ENCODE results near the gene DTX4. TPM values are rescaled to one million over a fixed set of nuclear protein-coding genes. Genes with fewer than 3 reads are reported as not detected.
A peak's percentile ranks its signal among the peaks of the same experiment; 100 is the strongest.

Gene DTX4
- total RNA-seq, 1 experiment from 2014 or later: 4.9 TPM

DNA sequence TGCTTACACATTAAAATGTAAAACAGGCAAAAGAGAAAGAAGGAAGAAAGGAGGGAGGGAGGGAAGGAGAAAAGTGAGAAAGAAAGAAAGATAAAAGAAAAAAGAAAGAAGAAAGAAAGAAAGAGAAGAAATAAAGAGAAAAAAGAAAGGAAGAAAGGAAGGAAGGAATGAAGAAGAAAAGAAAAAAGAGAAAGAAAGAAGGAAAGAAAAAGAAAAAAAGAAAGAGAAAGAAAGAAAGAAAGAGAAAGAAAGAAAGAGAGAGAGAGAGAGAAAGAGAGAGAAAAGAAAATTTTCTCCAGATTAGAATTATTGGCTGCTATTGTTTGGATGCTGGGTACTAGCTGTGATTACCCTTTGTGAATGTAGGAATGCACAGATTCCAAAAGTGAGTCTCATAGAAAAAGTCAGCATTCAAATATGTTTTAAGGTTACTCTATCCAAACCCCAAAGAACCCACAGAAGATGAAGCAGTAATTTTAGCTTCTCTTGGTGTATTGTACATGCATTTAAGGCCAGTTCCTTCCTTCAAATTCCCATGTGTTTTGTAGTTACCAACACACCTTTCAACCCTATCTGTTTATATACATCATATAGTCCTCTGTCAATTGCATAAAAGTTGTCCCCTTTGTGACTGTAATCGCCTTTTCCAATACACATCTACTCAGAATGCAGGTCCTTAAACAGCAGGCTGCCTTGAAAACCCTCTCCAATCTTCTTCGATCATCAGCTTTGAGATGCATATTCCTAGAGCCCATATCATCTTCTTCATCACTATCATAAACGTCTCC, 30.1 kb upstream of the DTX4 start:
- H3K27me3 ChIP-seq (ENCODE audit: low read length): no peaks in the 10 kb centered on the region
- peak overlapping the region; percentile 85 for H2AFZ ChIP-seq (ENCODE audit: low read length)
- BruUV-seq (replicated peaks): TSS peak; percentile 71
- no peaks in the 10 kb centered on the region for H4K20me1 ChIP-seq (ENCODE audit: low read length)
- no peaks in the 10 kb centered on the region for H3K9me3 ChIP-seq (ENCODE audit: low read length)
- POLR2A ChIA-PET (ENCODE audit: unreplicated experiment): interaction anchor here (0.5 to 0.6 kb wide), 3 partner anchors 31 to 527 kb away, joined by 3 to 5 read pairs (median 4); partner anchors contain the start of gene PATL1
- peak; percentile 37 for DNase-seq
- no peak for ATAC-seq
- peaks cover 36% of the 10 kb centered on the region for H3K79me2 ChIP-seq (ENCODE audit: low read length)
- no peaks in the 10 kb centered on the region for H3F3A ChIP-seq (ENCODE audit: low read length, unreplicated experiment)
- H3K4me3 ChIP-seq (ENCODE audit: low read length): peak overlapping the region; percentile 79
- peak overlapping the region; percentile 68 for H3K27ac ChIP-seq (ENCODE audit: low read length)
- intact Hi-C loops (cut with micrococcal nuclease): loop anchor here (1.0 to 10.0 kb wide), 4 partner anchors 16 to 565 kb away; partner anchors contain the start of genes FAM111B, LPXN and ZFP91
- TF ChIP-seq, protein P1, sequence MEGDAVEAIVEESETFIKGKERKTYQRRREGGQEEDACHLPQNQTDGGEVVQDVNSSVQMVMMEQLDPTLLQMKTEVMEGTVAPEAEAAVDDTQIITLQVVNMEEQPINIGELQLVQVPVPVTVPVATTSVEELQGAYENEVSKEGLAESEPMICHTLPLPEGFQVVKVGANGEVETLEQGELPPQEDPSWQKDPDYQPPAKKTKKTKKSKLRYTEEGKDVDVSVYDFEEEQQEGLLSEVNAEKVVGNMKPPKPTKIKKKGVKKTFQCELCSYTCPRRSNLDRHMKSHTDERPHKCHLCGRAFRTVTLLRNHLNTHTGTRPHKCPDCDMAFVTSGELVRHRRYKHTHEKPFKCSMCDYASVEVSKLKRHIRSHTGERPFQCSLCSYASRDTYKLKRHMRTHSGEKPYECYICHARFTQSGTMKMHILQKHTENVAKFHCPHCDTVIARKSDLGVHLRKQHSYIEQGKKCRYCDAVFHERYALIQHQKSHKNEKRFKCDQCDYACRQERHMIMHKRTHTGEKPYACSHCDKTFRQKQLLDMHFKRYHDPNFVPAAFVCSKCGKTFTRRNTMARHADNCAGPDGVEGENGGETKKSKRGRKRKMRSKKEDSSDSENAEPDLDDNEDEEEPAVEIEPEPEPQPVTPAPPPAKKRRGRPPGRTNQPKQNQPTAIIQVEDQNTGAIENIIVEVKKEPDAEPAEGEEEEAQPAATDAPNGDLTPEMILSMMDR (conservative IDR thresholded peaks at IDR 0.05; ENCODE audit: low read depth, low read length): no peak
- TF ChIP-seq EZH2phosphoT487 (IDR thresholded peaks at IDR 0.05; ENCODE audit: borderline replicate concordance, low read length) (no peak), EZH2 (IDR thresholded peaks at IDR 0.05; ENCODE audit: low read length, unreplicated experiment) (no peak)
- peak overlapping the region; percentile 94 for H3K4me2 ChIP-seq (ENCODE audit: low read length)
- CTCF ChIA-PET: interaction anchor here (0.6 to 1.8 kb wide), 3 partner anchors 14 to 462 kb away, joined by 3 to 13 read pairs (median 4); no protein-coding TSS in a partner anchor
- 0 out of 2 replicates have a peak, but pooled peaks cover 6% of the 10 kb centered on the region for H3K36me3 ChIP-seq (ENCODE audit: low read depth, low read length)
- H3K9ac ChIP-seq (ENCODE audit: low read length): peak overlapping the region; percentile 77
- H3K4me1 ChIP-seq (ENCODE audit: insufficient read depth, low read length): peaks cover 35% of the 10 kb centered on the region
- H3K9me2 ChIP-seq (replicated peaks; ENCODE audit: low read length): no peaks in the 10 kb centered on the region

DNA sequence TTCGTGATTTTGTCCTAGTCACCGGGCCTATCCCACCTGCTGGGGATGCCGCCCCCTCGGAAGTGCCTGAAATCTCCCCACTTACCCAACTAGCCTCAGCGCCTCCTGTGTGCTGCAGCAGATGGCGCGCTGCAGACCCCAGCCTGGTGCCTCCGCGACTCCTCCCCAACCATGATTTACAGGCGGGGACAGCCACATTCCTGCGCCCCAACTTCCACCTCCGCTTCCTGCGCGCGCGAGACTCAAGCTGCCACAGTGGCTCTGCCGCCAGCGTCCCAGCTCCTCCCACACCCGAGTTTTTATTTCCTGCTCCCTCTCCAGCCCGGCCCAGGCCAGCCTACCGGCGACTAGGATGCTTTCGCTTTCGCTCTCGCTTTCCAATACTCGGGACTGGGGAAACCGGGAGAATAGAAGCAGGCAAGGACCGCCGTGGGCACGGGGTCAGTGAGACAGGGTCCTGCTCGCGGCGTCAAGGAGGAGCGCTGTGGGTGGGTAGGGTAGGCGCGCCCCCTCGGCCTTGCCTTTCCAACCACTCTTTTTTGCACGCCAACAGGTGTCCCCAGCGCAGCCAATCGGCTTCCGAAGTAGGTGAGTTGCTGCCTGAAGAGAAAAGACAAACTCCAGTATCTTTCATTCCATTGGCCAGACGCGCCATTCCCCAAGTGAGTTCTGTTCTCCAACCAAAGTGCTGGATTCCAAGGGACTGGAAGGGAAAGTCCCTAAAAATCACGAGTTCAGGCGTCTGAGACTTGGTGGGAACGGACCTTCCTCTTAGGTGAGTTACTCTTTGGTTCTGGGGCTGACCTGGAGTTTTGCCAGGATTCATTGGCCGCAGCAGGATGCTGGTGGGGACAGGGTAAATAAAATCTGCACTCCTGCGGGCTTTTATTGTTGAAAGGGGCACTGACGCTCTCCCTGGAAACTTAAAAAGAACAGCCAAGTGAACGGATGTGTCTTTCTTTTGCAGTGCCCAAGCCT, 29.1 kb upstream of the DTX4 start, which contains the start of gene FAM111A:
TSS of gene FAM111A (plus strand) at position 327 of the 978 bp plus-strand sequence. CDS start 6,017 bp downstream, outside the sequence.
- peak within 1 kb of the TSS; percentile 68 for H3K27ac ChIP-seq (ENCODE audit: low read length)
- H3K4me1 ChIP-seq (ENCODE audit: insufficient read depth, low read length): peaks cover 38% of the 10 kb centered on the region
- H3K79me2 ChIP-seq (ENCODE audit: low read length): peaks cover 43% of the 10 kb centered on the region
- TF ChIP-seq EZH2phosphoT487 (IDR thresholded peaks at IDR 0.05; ENCODE audit: borderline replicate concordance, low read length) (no peak), EZH2 (IDR thresholded peaks at IDR 0.05; ENCODE audit: low read length, unreplicated experiment) (no peak)
- TF ChIP-seq, protein P1 (conservative IDR thresholded peaks at IDR 0.05; ENCODE audit: low read depth, low read length): peak; percentile 49
- ChIA-PET POLR2A (ENCODE audit: unreplicated experiment) (interaction anchor here (0.6 kb wide), 2 partner anchors 31 to 526 kb away, joined by 3 to 4 read pairs; partner anchors contain the start of gene PATL1), CTCF (interaction anchor here (0.6 to 1.8 kb wide), 2 partner anchors 15 to 461 kb away, joined by 4 to 13 read pairs; no protein-coding TSS in a partner anchor)
- ATAC-seq (peak; percentile 77), DNase-seq (peak; percentile 96)
- H3K4me3 ChIP-seq (ENCODE audit: low read length): peak within 1 kb of the TSS; percentile 79
- H3K9me2 ChIP-seq (replicated peaks; ENCODE audit: low read length): no peaks in the 10 kb centered on the region
- H4K20me1 ChIP-seq (ENCODE audit: low read length): no peaks in the 10 kb centered on the region
- peak within 1 kb of the TSS; percentile 85 for H2AFZ ChIP-seq (ENCODE audit: low read length)
- H3K4me2 ChIP-seq (ENCODE audit: low read length): peak within 1 kb of the TSS; percentile 94
- peak within 1 kb of the TSS; percentile 77 for H3K9ac ChIP-seq (ENCODE audit: low read length)
- H3K27me3 ChIP-seq (ENCODE audit: low read length): no peaks in the 10 kb centered on the region
- no peaks in the 10 kb centered on the region for H3F3A ChIP-seq (ENCODE audit: low read length, unreplicated experiment)
- intact Hi-C loops (cut with micrococcal nuclease): loop anchor here (1.0 to 10.0 kb wide), 4 partner anchors 15 to 566 kb away; partner anchors contain the start of genes FAM111B, LPXN and ZFP91
- 0 out of 2 replicates have a peak, but pooled peaks cover 12% of the 10 kb centered on the region for H3K36me3 ChIP-seq (ENCODE audit: low read depth, low read length)
- no TSS peak for BruUV-seq (replicated peaks)
- no peaks in the 10 kb centered on the region for H3K9me3 ChIP-seq (ENCODE audit: low read length)
